AG10803 (cell line): ENCODE results near the gene KCNH1.

Experiments
- DNase-seq: peaks from one replicate; pipeline ENCODE4 v3.0.0; 2010; ENCODE audit warnings: low read depth
- H3K4me3 ChIP-seq: 2 replicates; pipeline ENCODE4 v1.5.1; 2011; ENCODE audit warnings: mild to moderate bottlenecking, low read length, control low read depth
- CTCF ChIP-seq: conservative IDR thresholded peaks from 2 replicates; pipeline ENCODE4 v1.5.1; 2011; ENCODE audit warnings: mild to moderate bottlenecking, low read length, control low read depth, inconsistent platforms

The KCNH1 gene

GRCh38 chr1:211101481-211101880 lies 32.5 kb downstream of the KCNH1 start:
- no peak for TF ChIP-seq CTCF
- no peak overlapping the region for H3K4me3 ChIP-seq
- DNase-seq: no peak

GRCh38 chr1:211099393-211099792 lies 34.6 kb downstream of the KCNH1 start:
- no peak for DNase-seq
- TF ChIP-seq CTCF: no peak
- H3K4me3 ChIP-seq: no peak overlapping the region

GRCh38 chr1:211095381-211095780 lies 38.6 kb downstream of the KCNH1 start:
- TF ChIP-seq CTCF: no peak
- H3K4me3 ChIP-seq: no peak overlapping the region
- no peak for DNase-seq

- DNase-seq: no peak
- no peak for TF ChIP-seq CTCF
- H3K4me3 ChIP-seq: no peak overlapping the region
Measured at GRCh38 chr1:211092955-211093354, 41.0 kb downstream of the KCNH1 start.

GRCh38 chr1:211091867-211092266 lies 42.1 kb downstream of the KCNH1 start:
- DNase-seq: no peak
- no peak overlapping the region for H3K4me3 ChIP-seq
- TF ChIP-seq CTCF: no peak

- TF ChIP-seq CTCF: no peak
Measured at GRCh38 chr1:211089536-211089935, 44.4 kb downstream of the KCNH1 start.

GRCh38 chr1:211088156-211088555 lies 45.8 kb downstream of the KCNH1 start:
- H3K4me3 ChIP-seq: no peak overlapping the region
- no peak for DNase-seq
- no peak for TF ChIP-seq CTCF

More at GRCh38 chr1:211089536-211089935, 44.4 kb downstream of the KCNH1 start:
- no peak overlapping the region for H3K4me3 ChIP-seq
- no peak for DNase-seq
